Cardiac muscle cell (in vitro differentiated cells and primary cell): ENCODE data around the gene SMIM45.

Experiments used
- DNase-seq, 2 donors: peaks; one replicate each; pipeline versions ENCODE4 v3.0.0 to v3.0.0-alpha.2; 2010 to 2017; ENCODE audit warnings: low read depth in 1 of 2, low spot score in 1 of 2
- H3K27ac ChIP-seq: fragments of 200-600 bp; sonication (generic); 2 replicates; pipeline ENCODE4 v1.5.1; 2016
- H3K27me3 ChIP-seq: fragments of 200-600 bp; sonication (generic); 2 replicates; pipeline ENCODE4 v1.6.0; 2016; ENCODE audit warnings: control low read depth
- H3K36me3 ChIP-seq: fragments of 200-600 bp; sonication (generic); 2 replicates; pipeline ENCODE4 v1.5.1; 2016; ENCODE audit warnings: control low read depth
- H3K4me1 ChIP-seq: fragments of 200-600 bp; sonication (generic); 2 replicates; pipeline ENCODE4 v1.8.1; 2017; ENCODE audit warnings: low read depth, mild to moderate bottlenecking, mixed run types
- H3K4me3 ChIP-seq: fragments of 200-600 bp; sonication (generic); 2 replicates; pipeline ENCODE4 v1.5.1; 2016; ENCODE audit warnings: mild to moderate bottlenecking
- H3K9me3 ChIP-seq: fragments of 200-600 bp; sonication (generic); 2 replicates; pipeline ENCODE4 v1.5.1; 2017; ENCODE audit warnings: low read depth, mild to moderate bottlenecking, control low read depth
- TF ChIP-seq, protein P1 (sequence below): IDR thresholded peaks from 2 replicates; pipeline ENCODE4 v1.5.1; 2012; ENCODE audit warnings: low read depth, mild to moderate bottlenecking, low read length

SMIM45 gene

GRCh38 chr22:41983513-41984405 lies 31.8 kb downstream of the SMIM45 start:
- Histone ChIP-seq H3K36me3 (no peaks in the 10 kb centered on the region), H3K9me3 (no peaks in the 10 kb centered on the region), H3K4me3 (no peak overlapping the region), H3K27me3 (no peaks in the 10 kb centered on the region), H3K4me1 (no peaks in the 10 kb centered on the region), H3K27ac (no peak overlapping the region)
- DNase-seq, result peak in 1 of 2 donors; percentile 57
- TF ChIP-seq, protein P1, sequence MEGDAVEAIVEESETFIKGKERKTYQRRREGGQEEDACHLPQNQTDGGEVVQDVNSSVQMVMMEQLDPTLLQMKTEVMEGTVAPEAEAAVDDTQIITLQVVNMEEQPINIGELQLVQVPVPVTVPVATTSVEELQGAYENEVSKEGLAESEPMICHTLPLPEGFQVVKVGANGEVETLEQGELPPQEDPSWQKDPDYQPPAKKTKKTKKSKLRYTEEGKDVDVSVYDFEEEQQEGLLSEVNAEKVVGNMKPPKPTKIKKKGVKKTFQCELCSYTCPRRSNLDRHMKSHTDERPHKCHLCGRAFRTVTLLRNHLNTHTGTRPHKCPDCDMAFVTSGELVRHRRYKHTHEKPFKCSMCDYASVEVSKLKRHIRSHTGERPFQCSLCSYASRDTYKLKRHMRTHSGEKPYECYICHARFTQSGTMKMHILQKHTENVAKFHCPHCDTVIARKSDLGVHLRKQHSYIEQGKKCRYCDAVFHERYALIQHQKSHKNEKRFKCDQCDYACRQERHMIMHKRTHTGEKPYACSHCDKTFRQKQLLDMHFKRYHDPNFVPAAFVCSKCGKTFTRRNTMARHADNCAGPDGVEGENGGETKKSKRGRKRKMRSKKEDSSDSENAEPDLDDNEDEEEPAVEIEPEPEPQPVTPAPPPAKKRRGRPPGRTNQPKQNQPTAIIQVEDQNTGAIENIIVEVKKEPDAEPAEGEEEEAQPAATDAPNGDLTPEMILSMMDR, result no peak

DNA sequence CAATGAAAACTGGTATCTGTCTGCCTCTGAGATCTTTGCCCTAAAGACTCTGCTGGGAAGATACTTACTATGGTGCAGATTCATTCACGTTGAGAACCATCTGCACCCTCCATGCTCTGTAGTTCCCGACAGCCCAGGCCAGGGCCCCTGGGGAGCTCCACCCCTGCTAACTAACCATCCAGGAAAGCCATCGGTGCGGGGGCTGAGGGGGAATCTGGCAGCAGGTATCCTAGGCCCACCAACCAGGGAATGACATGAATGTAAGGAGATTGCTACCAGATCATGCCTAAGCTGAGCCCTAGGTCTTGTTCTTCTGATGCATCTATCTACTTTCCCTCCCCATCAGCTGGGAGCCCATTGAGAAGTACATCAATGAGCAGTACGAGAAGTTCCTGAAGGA lies 35.3 kb downstream of the SMIM45 start:
- H3K9me3 ChIP-seq, result no peaks in the 10 kb centered on the region
- no peaks in the 10 kb centered on the region for H3K27me3 ChIP-seq
- TF ChIP-seq, protein P1, result no peak
- no peak overlapping the region for H3K27ac ChIP-seq
- H3K36me3 ChIP-seq, result no peaks in the 10 kb centered on the region
- H3K4me3 ChIP-seq, result no peak overlapping the region
- DNase-seq, result no peak
- H3K4me1 ChIP-seq, result no peaks in the 10 kb centered on the region

- no peak for DNase-seq
- Histone ChIP-seq H3K9me3 (no peaks in the 10 kb centered on the region), H3K4me3 (no peak overlapping the region), H3K27ac (no peak overlapping the region), H3K27me3 (no peaks in the 10 kb centered on the region), H3K4me1 (no peaks in the 10 kb centered on the region), H3K36me3 (no peaks in the 10 kb centered on the region)
- TF ChIP-seq, protein P1, result no peak
Measured at GRCh38 chr22:41989246-41989645, 37.3 kb downstream of the SMIM45 start.

- H3K9me3 ChIP-seq, result no peaks in the 10 kb centered on the region
- no peaks in the 10 kb centered on the region for H3K4me1 ChIP-seq
- no peak overlapping the region for H3K27ac ChIP-seq
- H3K27me3 ChIP-seq, result no peaks in the 10 kb centered on the region
- no peak overlapping the region for H3K4me3 ChIP-seq
- DNase-seq, result no peak
- TF ChIP-seq, protein P1, result no peak
- H3K36me3 ChIP-seq, result no peaks in the 10 kb centered on the region
Measured at GRCh38 chr22:41991111-41991510, 39.2 kb downstream of the SMIM45 start.

DNA sequence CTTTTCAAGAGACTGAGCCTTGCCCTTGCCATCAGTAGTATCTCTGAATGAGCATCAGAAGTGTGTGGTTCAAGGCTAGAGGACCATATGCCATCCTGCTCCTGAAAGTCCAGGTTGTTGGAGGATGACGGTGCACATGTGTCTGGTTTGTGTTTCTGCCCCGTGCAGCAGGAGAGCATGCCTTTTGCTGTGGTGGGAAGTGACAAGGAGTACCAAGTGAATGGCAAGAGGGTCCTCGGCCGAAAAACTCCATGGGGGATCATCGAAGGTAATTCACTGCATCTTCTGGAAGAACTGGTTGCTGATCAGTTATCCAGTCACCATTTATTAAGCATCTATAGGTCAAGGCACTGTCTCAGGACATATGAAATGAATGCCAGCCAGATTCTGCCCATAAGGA lies 40.5 kb downstream of the SMIM45 start:
- DNase-seq, result no peak
- Histone ChIP-seq H3K27ac (no peak overlapping the region), H3K4me3 (no peak overlapping the region), H3K4me1 (no peaks in the 10 kb centered on the region), H3K27me3 (no peaks in the 10 kb centered on the region), H3K36me3 (no peaks in the 10 kb centered on the region), H3K9me3 (no peaks in the 10 kb centered on the region)
- TF ChIP-seq, protein P1, result no peak
